Stomach (tissue), 4 donors: ENCODE results near the gene C5orf24.
"Not testable (repeated sequence)": the region's sequence is repeated elsewhere in the genome, so short reads cannot be mapped to it uniquely, and the experiment has no call there.

ENCODE experiments used
- CTCF ChIP-seq, 7 experiments: fragments of 450-650 bp in 4 of 7; fragments of 200-600 bp in 3 of 7; sonication (generic) in 3 of 7; IDR thresholded peaks; one replicate each; pipeline ENCODE4 v1.5.1; 2016 to 2019; ENCODE audit warnings: antibody characterized with exemption in 7 of 7, control low read depth in 2 of 7, mild to moderate bottlenecking in 1 of 7
- POLR2AphosphoS5 ChIP-seq, 3 donors: sonication (generic); formaldehyde crosslinking; IDR thresholded peaks; one replicate each; pipeline ENCODE4 v1.6.1; 2016; ENCODE audit warnings: antibody characterized with exemption in 3 of 3

- not testable (repeated sequence) for TF ChIP-seq CTCF, POLR2AphosphoS5 (IDR thresholded peaks at IDR 0.05)
Observed at GRCh38 chr5:134849434-134849933, 3.7 kb downstream of the C5orf24 start.
